Stromal cell of bone marrow (primary cell): ENCODE data around the gene PAIP2B.
"Not testable (repeated sequence)": the region's sequence is repeated elsewhere in the genome, so short reads cannot be mapped to it uniquely, and the experiment has no call there.

Source experiments
- DNase-seq: peaks from one replicate; pipeline ENCODE4 v3.0.0-alpha.2; 2012; ENCODE audit warnings: low read depth

Gene PAIP2B

DNA sequence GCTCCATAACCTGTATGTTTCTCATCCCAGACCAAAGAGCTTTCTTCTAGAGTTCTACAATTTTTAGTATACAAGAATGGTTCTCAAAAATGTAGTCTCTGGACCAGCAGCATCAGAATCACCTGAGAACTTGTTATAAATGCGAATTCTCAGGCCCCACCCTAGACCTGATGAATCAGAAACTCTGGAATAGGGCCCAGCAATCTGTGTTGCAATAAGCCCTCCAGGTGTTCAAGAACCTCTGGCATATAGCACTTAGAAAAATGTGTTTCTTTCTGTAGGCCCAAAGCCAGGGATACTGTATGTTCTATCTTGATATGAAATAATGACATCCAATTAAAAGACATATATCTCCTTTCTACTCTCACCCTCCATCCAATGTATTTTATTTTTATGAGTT lies 10.4 kb downstream of the PAIP2B start:
- DNase-seq, result no peak

GRCh38 chr2:71215447-71215846 lies 11.5 kb downstream of the PAIP2B start:
- DNase-seq, result no peak

DNA sequence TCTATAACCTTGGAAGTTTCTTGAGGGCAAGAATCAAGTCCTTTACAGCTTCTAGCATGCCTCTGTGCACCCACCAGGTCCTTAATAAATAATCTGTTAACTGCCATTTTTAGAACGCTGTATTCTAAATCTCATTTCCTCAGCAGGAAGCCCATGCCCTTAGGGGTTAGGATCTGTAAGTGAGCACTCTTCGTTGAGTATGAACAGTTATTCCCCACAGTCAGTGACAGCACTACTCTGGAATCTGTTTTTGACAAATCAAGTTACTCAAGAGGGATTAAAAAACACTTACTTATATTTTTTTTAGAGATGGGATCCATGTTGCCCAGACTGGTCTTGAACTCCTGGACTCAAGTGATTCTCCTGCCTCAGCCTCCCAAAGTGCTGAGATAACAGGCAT lies 14.6 kb downstream of the PAIP2B start:
- DNase-seq, result no peak

DNA sequence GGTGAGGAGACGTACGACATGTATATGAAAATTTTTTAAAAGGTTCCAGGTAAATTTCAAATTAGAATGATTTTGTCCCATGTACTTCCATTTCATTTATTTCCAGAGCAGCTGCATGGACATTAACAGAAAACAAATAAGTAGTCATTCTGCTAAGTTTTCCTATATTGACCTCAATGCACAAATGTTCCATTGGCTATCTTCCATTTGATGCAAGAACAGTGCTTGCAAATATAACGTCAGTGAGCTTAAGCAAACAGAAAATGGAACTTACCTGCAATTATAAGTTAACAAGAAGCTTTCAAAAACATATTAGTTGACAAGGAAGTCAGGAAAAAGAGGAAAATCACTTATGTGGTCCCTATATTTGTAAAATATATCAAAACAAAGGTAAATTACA lies 16.6 kb downstream of the PAIP2B start:
- DNase-seq, result no peak

GRCh38 chr2:71208756-71209155 lies 18.1 kb downstream of the PAIP2B start:
- DNase-seq, result no peak

DNA sequence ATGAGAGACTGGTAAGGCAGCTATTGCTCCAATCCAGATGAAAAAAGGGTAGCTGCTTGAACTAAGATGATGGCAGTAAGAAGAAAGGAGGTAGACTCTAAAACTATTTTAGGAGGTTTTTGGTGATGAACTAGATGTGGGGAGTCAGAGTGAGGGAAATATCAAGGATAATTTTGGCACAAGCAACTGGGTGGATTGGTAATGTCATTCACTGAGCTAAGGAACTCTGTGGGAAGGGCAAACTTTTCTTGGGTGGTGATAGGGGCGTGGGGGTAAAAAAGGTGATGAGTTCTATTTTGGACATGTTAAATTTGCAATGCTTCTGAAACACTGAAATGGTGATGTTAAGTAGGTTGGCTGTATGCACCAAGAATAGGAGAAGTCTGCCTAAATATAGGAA lies 19.3 kb downstream of the PAIP2B start:
- no peak for DNase-seq

GRCh38 chr2:71206271-71206670 lies 20.6 kb downstream of the PAIP2B start:
- no peak for DNase-seq

DNA sequence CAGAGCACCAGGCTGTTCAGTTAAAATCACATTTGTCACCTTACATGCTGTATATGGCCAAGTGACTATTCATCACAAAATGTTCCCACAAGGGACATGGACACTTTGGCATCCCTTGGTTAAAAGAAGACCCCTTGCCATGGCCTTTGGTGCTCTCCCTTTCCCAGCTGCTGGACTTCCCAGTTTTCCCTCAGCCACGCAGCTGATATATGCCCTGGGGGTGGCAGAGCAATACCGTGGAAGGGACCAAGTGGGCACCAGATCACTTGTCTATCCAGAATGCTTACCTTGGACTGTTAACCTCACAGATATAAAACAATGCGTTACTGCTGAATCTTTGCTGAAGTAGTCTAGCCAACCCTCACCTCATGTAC lies 35.3 kb downstream of the PAIP2B start:
- DNase-seq, result no peak

- peak; percentile 21 for DNase-seq
These were observed 36.0 kb downstream of the PAIP2B start for GRCh38 chr2:71190656-71191569.

GRCh38 chr2:71187589-71187988 lies 39.3 kb downstream of the PAIP2B start:
- no peak for DNase-seq

DNA sequence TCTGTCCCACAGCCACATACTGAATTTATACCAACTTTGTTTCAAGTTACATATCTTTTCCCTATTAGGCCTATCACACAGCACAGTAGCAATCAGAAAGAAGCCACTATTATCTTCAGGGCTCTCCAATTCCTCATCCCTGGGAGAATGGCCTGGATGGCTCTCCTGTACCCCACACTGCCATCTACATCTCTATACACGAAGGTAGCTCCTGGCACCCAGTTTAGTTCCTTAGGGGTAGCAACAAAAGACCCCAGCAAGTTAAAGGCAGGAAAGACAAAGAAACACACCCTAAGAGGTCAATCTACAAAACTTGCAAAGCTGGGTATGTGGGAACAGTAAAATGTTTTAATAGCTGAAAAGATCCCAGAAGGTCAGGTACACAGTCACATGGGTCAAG lies 39.9 kb downstream of the PAIP2B start:
- DNase-seq, result no peak

DNA sequence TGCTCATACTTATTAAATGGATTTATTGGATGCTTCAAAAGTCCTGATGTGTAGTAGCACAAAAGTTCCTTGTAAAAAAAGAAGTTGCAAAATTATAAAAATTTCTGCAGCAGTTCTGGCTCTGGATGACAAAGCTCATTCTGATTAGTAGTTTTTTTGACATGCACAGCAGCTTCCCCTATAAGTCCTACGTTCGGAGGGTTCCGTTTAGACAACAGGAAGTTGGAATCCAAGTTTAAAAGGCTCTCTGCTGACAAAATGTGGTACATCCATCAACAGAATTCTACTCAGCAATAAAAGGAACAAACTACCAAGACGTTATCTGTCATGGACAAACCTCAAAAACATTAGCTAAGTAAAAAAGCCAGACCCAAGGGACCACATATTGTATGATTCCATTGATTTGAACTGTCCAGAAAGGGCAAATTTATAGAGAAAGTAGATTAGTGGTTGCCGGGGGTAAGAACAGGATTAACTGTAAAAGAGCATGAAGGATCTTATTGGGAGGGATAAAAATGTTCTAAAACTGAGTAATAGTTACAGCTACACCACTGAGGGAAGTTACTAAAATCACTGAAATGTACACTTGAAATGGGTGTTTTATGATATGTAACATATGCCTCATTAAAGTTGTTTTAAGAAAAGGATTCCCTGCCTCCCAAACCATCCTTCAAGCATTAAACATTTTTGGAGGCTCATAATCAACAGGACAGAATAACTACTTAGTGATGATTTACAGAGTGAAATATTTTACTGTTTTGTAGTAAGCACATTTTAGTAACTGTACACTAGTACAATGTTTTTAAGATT lies 43.4 kb downstream of the PAIP2B start:
- DNase-seq, result not testable (repeated sequence)

- no peak for DNase-seq
These were observed 45.6 kb downstream of the PAIP2B start for GRCh38 chr2:71181316-71181715.

DNA sequence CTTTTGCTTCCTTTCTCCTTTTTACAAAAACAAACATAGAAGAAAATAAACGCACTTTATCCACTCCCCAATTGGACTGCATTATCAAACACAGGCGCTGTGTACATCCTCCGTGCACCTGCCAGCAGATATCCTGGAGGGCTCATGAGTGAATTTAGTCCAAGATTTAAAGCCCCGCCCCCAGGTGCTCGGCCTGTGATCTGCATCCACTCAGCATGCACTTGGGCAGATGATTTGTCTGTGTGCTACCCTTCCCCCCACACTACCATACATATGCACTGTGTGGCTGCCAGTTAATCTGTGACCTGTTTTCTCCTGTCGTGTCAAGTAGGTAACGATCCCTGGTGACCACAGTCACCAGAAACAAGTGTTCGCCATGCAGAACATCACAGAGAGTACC lies 48.1 kb downstream of the PAIP2B start:
- DNase-seq, result not testable (repeated sequence)

- no peak for DNase-seq
These were observed 52.7 kb downstream of the PAIP2B start for GRCh38 chr2:71174207-71174606.

DNA sequence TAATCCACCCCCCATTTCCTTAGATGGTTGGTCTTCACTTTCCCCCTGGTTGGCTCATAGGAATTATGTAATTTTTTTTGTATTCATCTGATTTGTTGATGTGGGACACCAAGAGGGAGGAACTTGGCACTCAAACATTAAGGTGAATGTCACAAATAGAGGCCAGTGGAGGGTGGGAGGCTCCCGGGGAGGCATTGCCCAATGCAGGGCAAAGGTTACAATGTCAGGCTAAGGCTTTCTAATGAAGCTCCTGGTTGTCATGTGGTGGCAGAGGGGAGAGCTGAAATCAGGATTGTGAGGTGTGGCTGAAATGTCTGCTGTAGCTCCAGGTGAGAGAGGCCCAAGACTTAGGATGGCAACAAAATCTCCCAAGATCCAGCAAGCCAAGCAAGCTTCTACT lies 53.8 kb downstream of the PAIP2B start:
- DNase-seq, result no peak

- DNase-seq, result no peak
These were observed 60.1 kb downstream of the PAIP2B start for GRCh38 chr2:71166812-71167211.

DNA sequence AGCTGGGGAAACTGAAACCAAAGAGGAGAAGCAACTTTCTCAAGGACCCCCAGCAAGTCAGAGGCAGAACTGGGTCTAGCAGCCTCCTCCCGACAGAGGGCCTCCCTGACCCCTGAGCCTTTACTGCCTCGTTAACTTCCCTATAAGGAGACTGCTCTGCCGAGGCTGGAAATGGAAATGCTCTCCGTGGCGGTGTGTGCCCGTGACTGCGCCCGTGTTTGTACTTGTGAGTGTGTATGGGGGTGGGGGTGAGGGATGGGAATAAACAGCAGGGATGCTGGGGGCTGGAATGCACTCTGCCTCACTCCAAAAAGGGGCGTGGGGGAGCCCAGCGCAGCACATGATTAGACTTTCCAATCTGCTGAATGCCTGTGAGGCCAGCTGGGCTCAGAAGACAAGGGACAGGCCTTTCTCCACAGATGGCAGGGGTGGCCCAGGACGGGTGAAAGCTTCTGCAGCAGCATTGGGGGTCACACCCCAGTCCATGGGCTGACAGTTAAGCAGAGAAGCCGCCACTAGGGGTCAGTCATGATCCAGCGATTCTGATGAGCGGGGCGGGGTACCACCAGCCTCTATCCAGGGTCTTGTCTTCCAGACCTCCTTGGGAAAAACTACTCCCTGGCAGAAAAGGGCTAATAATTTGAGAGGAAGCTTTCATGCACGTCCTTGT lies 69.6 kb downstream of the PAIP2B start:
- DNase-seq, result no peak

DNA sequence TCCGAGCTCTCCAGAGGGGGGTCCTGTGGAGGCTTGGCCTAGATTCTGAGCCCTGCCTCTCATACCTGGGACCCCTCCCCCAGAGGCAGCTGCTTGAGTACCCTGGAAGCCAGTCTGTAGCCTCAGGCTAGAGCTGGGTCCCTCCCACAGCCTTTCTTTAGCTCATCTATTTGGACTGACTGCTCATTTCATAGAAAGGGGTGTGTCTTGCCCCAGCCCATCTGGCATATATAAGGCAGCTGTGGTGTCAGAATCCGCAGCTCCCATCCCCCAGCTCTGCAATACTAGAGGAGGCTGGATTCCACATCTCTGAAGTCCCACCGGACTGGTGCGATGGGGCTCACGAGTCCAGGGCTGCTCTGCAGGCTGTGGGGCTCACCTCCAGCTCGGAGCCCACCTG lies 70.3 kb downstream of the PAIP2B start:
- no peak for DNase-seq

DNA sequence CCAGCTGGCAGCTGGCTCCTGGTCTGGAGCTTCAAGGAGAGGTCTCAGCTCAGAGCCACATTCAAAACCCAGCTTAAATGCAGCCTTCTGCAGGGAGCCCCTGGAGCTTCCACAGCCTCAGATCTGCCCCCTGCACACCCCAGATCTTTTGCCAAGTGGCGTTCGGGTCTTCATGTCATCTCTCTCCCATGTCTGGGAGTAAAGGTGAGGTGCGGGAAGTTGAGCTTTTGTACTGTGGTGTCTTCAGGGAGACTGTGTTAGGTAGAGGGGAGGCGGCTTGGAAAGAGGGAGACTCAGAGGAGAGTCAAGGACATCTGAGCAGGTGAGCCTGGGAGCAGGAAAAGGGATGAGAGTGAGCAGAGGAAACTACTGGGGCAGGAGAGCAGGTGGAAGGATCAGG lies 71.1 kb downstream of the PAIP2B start:
- no peak for DNase-seq

DNA sequence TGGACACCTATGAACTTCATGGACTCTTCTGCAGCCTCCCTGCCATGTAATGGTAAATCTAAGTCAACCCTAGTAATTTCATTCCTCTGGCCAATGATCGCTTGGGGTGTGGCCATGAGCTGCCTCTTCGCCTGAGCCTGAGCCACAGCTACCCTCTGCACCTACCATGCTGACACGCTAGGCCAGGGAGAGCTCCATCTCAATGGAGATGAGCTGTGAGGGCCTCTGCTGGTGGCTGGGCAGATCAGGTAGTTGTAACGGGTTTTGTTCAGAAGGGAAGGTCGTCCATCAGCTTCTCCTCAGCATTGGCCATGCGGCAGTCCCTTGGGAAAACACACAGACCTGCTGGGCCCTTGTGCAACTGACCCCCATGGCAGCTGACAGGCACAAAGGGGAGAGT lies 72.1 kb downstream of the PAIP2B start:
- no peak for DNase-seq

DNA sequence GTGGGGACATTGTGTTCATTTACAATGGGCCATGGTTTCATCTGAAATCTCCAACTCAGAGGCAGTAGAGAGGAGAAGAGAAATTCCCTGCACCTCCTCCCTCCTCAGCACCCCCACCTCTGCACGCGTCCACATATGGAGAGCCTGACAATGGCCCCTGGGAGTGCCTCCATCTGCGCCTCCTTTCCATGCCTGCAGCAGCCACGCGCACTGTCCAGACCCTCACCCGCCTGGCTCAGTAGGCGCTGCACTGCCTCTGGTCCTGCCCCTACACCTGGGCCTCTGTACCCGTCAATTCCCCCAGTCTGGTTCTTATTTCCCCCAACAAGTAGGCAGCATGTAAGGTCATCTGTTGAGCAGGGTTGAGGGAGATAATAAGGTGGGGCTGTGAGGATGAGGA lies 72.6 kb downstream of the PAIP2B start:
- no peak for DNase-seq
